Measurements from ENCODE around the gene DESI1.
"Not testable (repeated sequence)": the region's sequence is repeated elsewhere in the genome, so short reads cannot be mapped to it uniquely, and the experiment has no call there.

DESI1 gene

GRCh38 chr22:41636467-41636866 lies 15.6 kb upstream of the DESI1 start:
- in situ Hi-C loops (cut with HindIII; ENCODE audit: low sequenced_read_pairs), result no loop called here

GRCh38 chr22:41634610-41635009 lies 13.8 kb upstream of the DESI1 start:
- in situ Hi-C loops (cut with HindIII; ENCODE audit: low sequenced_read_pairs), result not testable (repeated sequence)

DNA sequence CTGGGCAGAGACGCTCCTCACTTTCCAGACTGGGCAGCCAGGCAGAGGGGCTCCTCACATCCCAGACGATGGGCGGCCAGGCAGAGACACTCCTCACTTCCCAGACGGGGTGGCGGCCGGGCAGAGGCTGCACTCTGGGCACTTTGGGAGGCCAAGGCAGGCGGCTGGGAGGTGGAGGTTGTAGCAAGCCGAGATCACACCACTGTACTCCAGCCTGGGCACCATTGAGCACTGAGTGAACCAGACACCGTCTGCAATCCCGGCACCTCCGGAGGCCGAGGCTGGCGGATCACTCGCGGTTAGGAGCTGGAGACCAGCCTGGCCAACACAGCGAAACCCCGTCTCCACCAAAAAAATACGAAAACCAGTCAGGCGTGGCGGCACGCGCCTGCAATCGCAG lies 10.8 kb upstream of the DESI1 start:
- in situ Hi-C loops (cut with HindIII; ENCODE audit: low sequenced_read_pairs), result not testable (repeated sequence)

DNA sequence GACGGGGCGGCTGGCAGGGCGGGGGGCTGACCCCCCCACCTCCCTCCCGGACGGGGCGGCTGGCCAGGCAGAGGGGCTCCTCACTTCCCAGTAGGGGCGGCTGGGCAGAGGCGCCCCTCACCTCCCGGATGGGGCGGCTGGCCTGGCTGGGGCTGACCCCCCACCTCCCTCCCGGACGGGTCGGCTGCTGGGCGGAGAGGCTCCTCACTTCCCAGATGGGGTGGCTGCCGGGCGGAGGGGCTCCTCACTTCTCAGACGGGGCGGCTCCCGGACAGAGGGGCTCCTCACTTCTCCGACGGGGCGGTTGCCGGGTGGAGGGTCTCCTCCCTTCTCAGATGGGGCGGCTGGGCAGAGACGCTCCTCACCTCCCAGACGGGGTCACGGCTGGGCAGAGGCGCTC lies 10.3 kb upstream of the DESI1 start:
- in situ Hi-C loops (cut with HindIII; ENCODE audit: low sequenced_read_pairs), result not testable (repeated sequence)

DNA sequence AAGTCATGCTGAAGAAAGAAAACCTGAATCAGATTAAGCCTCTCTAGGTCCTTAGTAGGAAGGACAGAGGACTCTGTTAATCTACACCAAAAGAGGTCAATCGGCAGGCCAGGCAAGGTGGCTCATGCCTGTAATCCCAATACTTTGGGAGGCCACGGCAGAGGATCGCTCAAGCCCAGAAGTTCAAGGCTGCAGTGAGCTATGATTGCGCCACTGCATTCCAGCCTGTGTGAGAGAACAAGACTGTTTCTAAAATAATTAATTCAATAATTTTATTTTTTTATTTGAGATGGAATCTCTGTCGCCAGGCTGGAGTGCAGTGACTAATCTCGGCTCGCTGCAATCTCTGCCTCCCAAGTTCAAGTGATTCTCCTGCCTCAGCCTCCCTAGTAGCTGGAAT lies 4.7 kb upstream of the DESI1 start:
- in situ Hi-C loops (cut with HindIII; ENCODE audit: low sequenced_read_pairs), result no loop called here

DNA sequence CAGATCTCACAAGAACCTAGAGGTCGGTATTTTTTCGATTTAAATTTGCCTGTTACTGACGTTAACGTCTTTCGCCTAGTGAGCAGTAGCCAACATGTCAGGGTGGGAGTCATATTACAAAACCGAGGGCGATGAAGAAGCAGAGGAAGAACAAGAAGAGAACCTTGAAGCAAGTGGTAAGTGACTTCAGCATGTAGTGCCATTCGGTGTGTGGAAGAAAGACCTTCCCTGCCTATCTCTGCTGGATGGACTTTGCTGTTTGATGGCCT lies 1.0 kb upstream of the DESI1 start:
- in situ Hi-C loops (cut with HindIII; ENCODE audit: low sequenced_read_pairs), result no loop called here

DNA sequence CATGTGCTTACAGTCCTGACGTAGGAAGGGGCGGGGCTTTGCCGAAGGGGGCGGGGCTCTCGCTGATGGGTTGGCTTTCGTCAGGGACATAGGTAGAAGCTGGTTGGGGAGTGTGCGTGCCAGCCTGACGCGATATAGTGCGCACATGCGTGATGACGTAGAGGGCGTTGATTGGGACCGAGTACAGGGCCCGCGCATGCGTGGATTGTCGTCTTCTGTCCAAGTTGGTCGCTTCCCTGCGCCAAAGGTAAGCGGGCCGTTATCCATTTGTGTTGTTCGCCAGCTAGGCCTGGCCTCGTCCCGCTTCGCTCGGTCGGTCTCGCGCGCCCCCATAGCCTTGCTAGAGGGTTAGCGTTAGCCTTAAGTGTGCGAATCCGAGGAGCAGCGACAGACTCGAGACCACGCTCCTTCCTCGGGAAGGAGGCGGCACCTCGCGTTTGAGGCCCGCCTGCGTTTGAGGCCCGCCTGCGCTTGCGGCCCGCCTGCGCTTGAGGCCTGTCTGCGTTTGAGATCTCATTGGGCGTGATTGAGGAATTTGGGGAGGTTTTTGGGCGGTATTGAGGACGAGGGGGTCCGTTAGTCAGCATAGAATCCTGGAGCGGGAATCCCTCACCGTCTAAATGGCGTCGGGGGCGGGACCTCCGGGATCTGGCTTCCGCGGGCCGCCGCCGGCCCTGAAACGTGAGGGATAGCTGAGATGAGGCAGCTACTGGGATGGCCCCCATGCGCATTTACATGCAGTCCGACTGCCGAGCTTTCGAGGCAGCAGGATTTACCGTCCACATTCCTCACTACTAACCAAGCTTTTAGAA lies 462 bp upstream of the DESI1 start, which contains the start of gene XRCC6:
Gene XRCC6, plus strand, starts transcription at position 197 of the 812 bp plus-strand sequence. CDS start 710 bp downstream, outside the sequence.
- in situ Hi-C loops (cut with HindIII; ENCODE audit: low sequenced_read_pairs), result no loop called here

DNA sequence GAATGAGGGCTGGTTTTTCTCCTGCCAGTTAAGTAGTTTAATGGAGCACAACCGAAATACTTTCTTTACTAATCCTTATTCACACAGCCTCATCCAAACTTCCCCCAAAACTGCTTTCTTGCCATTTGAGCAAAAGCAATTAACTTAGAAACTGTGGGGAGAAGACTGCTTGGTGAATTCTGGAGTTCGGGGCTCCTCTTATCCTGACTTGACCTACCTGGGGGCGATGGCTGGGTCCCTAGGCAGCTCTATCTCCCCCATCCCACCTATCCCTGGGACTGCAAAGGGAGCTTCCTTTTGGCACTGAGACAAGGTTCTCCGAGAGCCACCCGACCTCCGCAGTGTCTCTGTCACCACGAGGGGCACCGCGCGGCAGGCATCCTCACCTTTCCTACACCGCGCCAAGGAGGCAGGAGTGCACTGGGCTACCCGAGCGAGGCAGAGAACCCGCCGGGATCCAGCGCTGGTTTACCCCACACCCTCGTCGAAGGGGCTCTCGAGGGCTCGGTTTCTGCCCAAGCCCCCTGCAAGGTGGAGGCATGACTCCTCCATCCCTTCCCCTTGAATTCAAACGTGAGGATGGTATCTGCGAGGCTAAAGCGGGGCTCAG lies 759 bp downstream of the DESI1 start:
- in situ Hi-C loops (cut with HindIII; ENCODE audit: low sequenced_read_pairs), result no loop called here

DNA sequence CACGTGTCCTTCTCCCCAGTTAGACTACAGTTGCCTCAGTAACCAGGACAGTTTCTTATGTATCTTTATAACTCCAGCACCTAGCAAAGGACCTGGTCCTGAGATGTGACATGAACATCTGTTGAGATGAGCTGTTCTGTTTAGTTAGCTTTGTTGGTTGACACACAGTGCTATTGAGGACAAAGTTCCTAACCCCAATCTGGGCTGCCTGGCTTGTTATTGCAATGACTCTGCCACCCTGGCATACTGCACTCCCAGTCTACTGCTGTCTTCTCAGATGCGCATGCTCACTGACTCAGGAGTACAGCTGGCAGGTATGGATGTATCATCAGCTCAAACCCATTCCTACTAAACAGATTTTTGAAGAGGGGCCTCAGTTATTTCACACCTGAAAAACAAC lies 7.4 kb downstream of the DESI1 start:
- in situ Hi-C loops (cut with HindIII; ENCODE audit: low sequenced_read_pairs), result no loop called here

GRCh38 chr22:41612603-41613306 lies 8.1 kb downstream of the DESI1 start:
- in situ Hi-C loops (cut with HindIII; ENCODE audit: low sequenced_read_pairs), result no loop called here

- in situ Hi-C loops (cut with HindIII; ENCODE audit: low sequenced_read_pairs), result no loop called here
Measured at GRCh38 chr22:41608386-41608785, 12.5 kb downstream of the DESI1 start.

GRCh38 chr22:41603873-41604332 lies 16.9 kb downstream of the DESI1 start:
- in situ Hi-C loops (cut with HindIII; ENCODE audit: low sequenced_read_pairs), result no loop called here

DNA sequence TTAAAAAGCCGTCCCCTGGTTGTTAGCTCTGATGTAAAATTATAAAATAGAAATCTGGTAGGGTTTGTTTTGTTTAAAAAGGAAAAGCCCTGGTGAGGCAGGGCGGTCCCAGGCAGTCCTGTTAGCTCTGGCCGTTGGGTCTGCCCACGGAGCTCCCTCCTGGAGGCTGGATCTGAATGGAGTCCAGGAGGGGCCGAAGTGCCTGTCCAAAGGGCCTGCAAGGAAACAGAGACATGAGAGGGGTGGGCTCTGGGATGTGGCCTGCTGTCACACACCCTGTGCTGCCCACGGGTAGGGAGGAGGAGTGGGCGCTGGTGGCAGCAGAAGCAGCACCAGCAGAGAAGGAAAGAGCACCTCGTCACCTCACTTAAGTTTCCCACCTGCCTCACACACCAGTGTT lies 19.9 kb downstream of the DESI1 start:
- in situ Hi-C loops (cut with HindIII; ENCODE audit: low sequenced_read_pairs), result no loop called here

DNA sequence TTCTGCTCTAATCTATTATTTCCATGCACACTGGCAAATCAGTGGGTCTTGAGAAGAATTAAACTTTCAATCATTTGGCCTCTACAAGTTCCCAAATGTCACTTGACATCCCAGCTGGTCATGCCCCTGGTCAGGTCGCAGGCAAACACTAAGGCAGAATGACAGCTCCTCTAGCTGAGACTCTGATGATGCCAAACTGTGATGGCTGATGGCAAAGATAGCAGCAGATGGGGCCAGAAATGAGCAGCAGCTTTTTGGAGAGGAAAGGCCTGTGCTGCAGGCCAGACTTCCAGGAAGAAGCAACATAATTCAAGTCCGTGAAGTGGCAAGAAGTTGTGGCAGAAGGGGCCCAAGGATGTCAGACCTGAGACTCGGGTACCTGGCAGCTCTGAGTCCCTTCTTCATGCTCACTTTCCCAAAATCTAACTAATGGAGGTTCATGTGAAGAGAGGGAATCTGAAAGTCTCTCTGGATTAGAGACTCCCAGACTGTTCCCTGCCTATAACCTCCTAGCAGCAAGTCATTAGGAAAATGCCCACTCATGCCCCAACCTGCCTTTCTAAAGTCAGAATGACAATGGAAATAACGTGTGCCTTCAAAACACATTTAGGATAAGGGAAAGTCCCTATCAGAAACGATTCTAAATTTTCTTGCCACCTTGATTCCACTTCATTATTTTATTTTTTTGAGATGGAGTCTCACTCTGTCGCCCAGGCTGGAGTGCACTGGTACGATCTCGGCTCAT lies 21.8 kb downstream of the DESI1 start:
- in situ Hi-C loops (cut with HindIII; ENCODE audit: low sequenced_read_pairs), result no loop called here

- in situ Hi-C loops (cut with HindIII; ENCODE audit: low sequenced_read_pairs), result no loop called here
Measured at GRCh38 chr22:41598081-41598480, 22.8 kb downstream of the DESI1 start.

DNA sequence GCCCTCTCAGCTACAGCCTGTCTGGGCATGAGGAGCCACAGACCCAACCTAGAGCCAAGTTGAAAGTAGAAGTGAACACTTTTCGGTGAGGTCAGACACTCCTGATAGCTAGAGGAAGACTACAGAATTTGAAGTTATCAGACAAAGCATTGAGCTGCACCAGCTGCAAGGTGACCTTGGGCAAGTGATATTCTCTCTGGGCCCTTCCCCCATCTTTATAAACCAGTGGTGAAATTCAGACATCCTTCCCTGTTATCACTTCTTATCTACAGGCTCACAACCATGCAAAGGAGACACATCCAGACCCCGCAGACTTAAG lies 23.2 kb downstream of the DESI1 start:
- in situ Hi-C loops (cut with HindIII; ENCODE audit: low sequenced_read_pairs), result no loop called here

GRCh38 chr22:41596776-41597634 lies 23.8 kb downstream of the DESI1 start:
- in situ Hi-C loops (cut with HindIII; ENCODE audit: low sequenced_read_pairs), result no loop called here

GRCh38 chr22:41595703-41596102 lies 25.1 kb downstream of the DESI1 start:
- in situ Hi-C loops (cut with HindIII; ENCODE audit: low sequenced_read_pairs), result no loop called here

DNA sequence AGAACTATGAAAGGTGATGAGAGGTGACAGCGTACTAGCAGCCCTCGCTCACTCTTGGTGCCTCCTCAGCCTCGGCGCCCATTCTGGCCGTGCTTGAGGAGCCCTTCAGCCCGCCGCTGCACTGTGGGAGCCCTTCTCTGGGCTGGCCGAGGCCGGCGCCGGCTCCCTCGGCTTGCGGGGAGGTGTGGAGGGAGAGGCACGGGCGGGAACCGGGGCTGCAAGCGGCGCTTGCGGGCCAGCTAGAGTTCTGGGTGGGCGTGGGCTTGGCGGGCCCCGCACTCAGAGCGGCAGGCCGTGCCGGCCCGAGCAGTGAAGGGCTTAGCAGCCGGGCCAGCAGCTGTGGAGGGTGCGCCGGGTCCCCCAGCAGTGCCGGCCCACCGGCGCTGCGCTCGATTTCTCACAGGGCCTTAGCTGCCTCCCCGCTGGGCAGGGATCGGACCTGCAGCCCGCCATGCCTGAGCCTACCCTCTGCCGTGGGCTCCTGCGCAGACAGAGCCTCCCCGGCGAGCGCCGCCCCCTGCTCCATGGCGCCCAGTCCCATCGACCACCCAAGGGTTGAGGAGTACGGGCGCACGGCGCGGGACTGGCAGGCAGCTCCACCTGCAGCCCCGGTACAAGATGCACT lies 27.4 kb downstream of the DESI1 start:
- in situ Hi-C loops (cut with HindIII; ENCODE audit: low sequenced_read_pairs), result not testable (repeated sequence)
